ENCODE measurements around the gene SP7.
A peak's percentile ranks its signal among the peaks of the same experiment; 100 is the strongest.
"Not testable (repeated sequence)": the region's sequence is repeated elsewhere in the genome, so short reads cannot be mapped to it uniquely, and the experiment has no call there.

SP7 gene

GRCh38 chr12:53345486-53346188, 9.5 kb upstream of the SP7 start:
- no peak for DNase-seq

- DNase-seq, result peak; percentile 59
Measured at GRCh38 chr12:53344824-53345485, 8.8 kb upstream of the SP7 start.

- no peak for DNase-seq
Measured at GRCh38 chr12:53344487-53344823, 8.3 kb upstream of the SP7 start.

- DNase-seq, result no peak
Measured at GRCh38 chr12:53343969-53344368, 7.8 kb upstream of the SP7 start.

GRCh38 chr12:53343449-53343848, 7.3 kb upstream of the SP7 start:
- DNase-seq, result no peak

- no peak for DNase-seq
Measured at GRCh38 chr12:53340398-53340797, 4.2 kb upstream of the SP7 start.

GRCh38 chr12:53338916-53339315, 2.8 kb upstream of the SP7 start:
- no peak for DNase-seq

- no peak for DNase-seq
Measured at GRCh38 chr12:53338017-53338416, 1.9 kb upstream of the SP7 start.

- no peak for DNase-seq
Measured at GRCh38 chr12:53334822-53335221, 1.3 kb downstream of the SP7 start.

- no peak for DNase-seq
Measured at GRCh38 chr12:53333845-53334244, 2.3 kb downstream of the SP7 start.

GRCh38 chr12:53333289-53333688, 2.9 kb downstream of the SP7 start:
- DNase-seq, result no peak

GRCh38 chr12:53332744-53333143, 3.4 kb downstream of the SP7 start:
- DNase-seq, result no peak

GRCh38 chr12:53332339-53332738, 3.8 kb downstream of the SP7 start:
- not testable (repeated sequence) for DNase-seq

- no peak for DNase-seq
Measured at GRCh38 chr12:53330671-53331070, 5.5 kb downstream of the SP7 start.

GRCh38 chr12:53328043-53328435, 8.1 kb downstream of the SP7 start:
- DNase-seq, result no peak

GRCh38 chr12:53327435-53328042, 8.6 kb downstream of the SP7 start:
- DNase-seq, result no peak

GRCh38 chr12:53326460-53327185, 9.5 kb downstream of the SP7 start:
- no peak for DNase-seq

GRCh38 chr12:53325511-53326061, 10.6 kb downstream of the SP7 start:
- peak; percentile 6 for DNase-seq

GRCh38 chr12:53324779-53325510, 11.2 kb downstream of the SP7 start:
- peak; percentile 76 for DNase-seq

GRCh38 chr12:53324113-53324778, 11.9 kb downstream of the SP7 start:
- peak; percentile 52 for DNase-seq

GRCh38 chr12:53320352-53321195, 15.6 kb downstream of the SP7 start:
- DNase-seq, result no peak
